HUES64 (cell line): Measurements from ENCODE around the gene SCFD2.

ENCODE experiments used
- H3K27ac ChIP-seq: 2 replicates; pipeline ENCODE4 v1.7.0; 2013; ENCODE audit warnings: low read depth, low read length, inconsistent platforms
- H3K27me3 ChIP-seq: 2 replicates; pipeline ENCODE4 v1.6.1; 2013; ENCODE audit warnings: mild to moderate bottlenecking, low read length; ENCODE audit not compliant: insufficient read depth
- H3K36me3 ChIP-seq: 2 replicates; pipeline ENCODE4 v1.6.1; 2013; ENCODE audit warnings: mild to moderate bottlenecking, low read length; ENCODE audit not compliant: insufficient read depth
- H3K4me1 ChIP-seq: 2 replicates; pipeline ENCODE4 v1.6.1; 2013; ENCODE audit warnings: mild to moderate bottlenecking, low read length, moderate library complexity; ENCODE audit not compliant: insufficient read depth
- H3K4me3 ChIP-seq: 2 replicates; pipeline ENCODE4 v1.5.1; 2013; ENCODE audit warnings: mild to moderate bottlenecking, low read length, moderate library complexity
- H3K9ac ChIP-seq: 2 replicates; pipeline ENCODE4 v1.6.1; 2013; ENCODE audit warnings: mild to moderate bottlenecking, low read depth, low read length
- H3K9me3 ChIP-seq: 2 replicates; pipeline ENCODE4 v1.6.1; 2013; ENCODE audit warnings: low read depth, low read length; ENCODE audit not compliant: insufficient read depth
- WGBS: fragments of 150-250, 120-280 bp; methylation state at CpG from one replicate; pipeline ENCODE4 v1.1.7; 2013; ENCODE audit warnings: missing lambda C conversion rate; 5-methylcytosine and 5-hydroxymethylcytosine counted together

SCFD2 gene

DNA sequence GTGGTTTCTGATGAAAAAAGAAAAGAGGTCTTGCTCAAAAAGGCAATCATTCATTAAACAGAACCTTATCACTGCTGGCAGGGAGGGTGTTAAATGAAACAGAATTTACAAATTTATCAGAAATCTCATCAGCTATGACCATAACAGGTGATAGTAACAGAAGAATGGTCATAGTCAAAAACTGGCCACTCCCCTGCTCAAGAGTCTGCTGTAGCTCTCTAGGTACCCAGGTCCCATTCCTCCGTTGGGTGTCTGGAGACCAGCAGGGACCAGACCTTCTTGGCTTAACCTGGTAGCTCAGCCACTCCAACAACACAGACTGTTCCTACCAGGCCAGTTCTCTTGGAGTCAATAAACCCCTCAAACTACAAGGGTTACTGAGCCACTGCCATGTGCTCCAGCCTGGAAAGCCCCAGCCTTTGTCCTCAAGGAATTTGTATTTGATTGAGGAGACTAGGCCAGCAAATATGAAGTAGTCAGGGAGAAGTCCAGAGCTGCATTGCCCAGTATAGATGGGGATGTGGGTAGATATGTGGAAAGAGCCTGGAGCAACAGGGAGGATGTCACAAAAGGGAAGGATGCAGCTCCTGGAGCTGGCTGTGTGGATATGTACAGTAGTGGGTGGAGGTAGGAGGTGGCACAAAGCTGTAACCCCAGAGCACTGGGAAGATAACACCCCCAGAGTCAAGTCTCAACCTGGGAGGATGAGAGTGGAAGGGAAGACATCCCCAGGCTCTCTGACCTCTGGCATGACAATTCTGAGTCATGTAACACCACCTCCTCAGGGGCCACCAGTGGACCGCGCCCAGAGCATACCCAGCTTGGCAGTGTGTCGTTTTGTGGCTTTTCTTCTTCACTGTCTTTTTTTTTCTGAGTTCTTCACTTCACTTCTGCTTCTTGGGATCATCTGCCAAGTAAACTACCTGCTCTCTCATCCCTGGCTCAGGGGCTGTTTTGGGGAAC lies 481.9 kb downstream of the SCFD2 start:
- no peak overlapping the region for H3K9ac ChIP-seq
- WGBS = 93% methylated on average over 4 of the region's 4 CpGs
- peaks cover 14% of the 10 kb centered on the region; the same call in 1 of the 2 replicates for H3K4me1 ChIP-seq
- H3K27ac ChIP-seq = peak overlapping the region; percentile 78
- H3K9me3 ChIP-seq = peaks cover 17% of the 10 kb centered on the region
- no peaks in the 10 kb centered on the region for H3K27me3 ChIP-seq
- no peaks in the 10 kb centered on the region for H3K36me3 ChIP-seq
- H3K4me3 ChIP-seq = no peak overlapping the region

DNA sequence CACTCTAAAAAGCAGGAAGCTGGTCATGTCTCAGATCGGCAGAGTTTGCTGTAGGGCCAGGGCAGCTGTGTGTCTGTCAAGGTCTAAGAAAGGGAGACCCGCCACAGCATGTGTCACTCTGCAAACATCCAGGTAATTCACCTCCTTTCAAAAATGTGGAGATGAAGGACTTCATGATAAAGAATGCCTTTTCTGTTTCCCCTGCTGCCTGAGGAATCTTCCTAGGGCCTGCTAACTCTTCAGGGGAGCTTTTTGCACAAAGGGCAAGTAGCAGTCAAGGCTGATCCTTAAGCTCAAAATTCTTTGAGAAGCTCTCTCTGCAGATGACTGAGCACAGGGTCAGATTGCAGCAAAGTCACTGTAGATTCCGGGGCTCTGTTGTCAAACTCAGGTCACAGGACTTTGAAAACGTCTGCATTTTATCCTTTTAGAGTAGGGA lies 482.7 kb downstream of the SCFD2 start:
- H3K36me3 ChIP-seq = no peaks in the 10 kb centered on the region
- H3K4me1 ChIP-seq = peaks cover 19% of the 10 kb centered on the region; the same call in 1 of the 2 replicates
- H3K27ac ChIP-seq = peak overlapping the region; percentile 78
- no peaks in the 10 kb centered on the region for H3K27me3 ChIP-seq
- no peak overlapping the region for H3K4me3 ChIP-seq
- H3K9ac ChIP-seq = no peak overlapping the region
- 22% methylated on average over 4 of the region's 4 CpGs for WGBS
- peaks cover 17% of the 10 kb centered on the region for H3K9me3 ChIP-seq

DNA sequence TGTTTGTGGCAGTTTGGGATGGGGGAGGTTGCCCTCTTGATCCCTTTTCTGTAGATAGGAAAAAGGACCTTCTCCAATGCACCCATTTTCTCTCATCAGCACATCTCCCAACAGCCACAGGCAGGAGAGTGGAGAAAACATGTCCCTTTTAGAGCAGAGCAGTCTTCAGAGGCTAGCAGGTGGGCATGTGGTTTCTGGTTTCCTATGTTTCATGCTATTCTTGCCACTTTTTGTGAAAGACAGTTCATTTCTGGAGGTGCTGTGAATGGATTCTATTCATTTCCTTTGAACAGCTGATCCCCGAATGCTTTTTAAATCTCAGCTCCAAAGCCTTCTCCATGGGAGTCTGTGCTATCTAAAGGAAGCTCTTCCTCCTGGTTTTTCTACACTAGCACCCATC lies 484.9 kb downstream of the SCFD2 start:
- WGBS = 94% methylated on average over 1 of the region's 1 CpG
- Histone ChIP-seq H3K27me3 (no peaks in the 10 kb centered on the region), H3K36me3 (no peaks in the 10 kb centered on the region), H3K27ac (no peak overlapping the region), H3K4me3 (no peak overlapping the region), H3K4me1 (peaks cover 28% of the 10 kb centered on the region; the same call in 1 of the 2 replicates), H3K9ac (no peak overlapping the region), H3K9me3 (peaks cover 3% of the 10 kb centered on the region)

DNA sequence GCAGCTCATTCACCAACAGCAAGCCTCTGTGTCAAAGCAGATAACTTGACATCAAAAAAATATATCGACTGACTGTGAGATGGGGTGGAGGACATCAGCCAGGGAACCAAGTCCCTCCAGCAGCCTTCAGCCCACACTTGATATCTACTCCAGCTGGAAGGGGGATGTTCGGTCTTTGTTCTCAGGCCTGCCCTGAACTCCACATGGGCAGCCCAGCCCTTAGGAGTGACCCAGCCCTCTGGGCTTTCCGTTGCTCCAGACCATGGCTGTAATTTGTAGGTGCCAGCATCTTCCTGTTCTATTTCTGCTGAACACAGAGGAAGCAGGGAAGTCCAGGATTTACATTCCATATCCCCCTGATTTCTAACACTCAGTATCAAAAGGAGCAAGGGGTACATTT lies 486.4 kb downstream of the SCFD2 start:
- Histone ChIP-seq H3K4me3 (no peak overlapping the region), H3K9ac (no peak overlapping the region), H3K27ac (no peak overlapping the region), H3K9me3 (no peaks in the 10 kb centered on the region), H3K27me3 (no peaks in the 10 kb centered on the region), H3K4me1 (peaks cover 35% of the 10 kb centered on the region), H3K36me3 (no peaks in the 10 kb centered on the region)
- WGBS = 85% methylated on average over 3 of the region's 3 CpGs

DNA sequence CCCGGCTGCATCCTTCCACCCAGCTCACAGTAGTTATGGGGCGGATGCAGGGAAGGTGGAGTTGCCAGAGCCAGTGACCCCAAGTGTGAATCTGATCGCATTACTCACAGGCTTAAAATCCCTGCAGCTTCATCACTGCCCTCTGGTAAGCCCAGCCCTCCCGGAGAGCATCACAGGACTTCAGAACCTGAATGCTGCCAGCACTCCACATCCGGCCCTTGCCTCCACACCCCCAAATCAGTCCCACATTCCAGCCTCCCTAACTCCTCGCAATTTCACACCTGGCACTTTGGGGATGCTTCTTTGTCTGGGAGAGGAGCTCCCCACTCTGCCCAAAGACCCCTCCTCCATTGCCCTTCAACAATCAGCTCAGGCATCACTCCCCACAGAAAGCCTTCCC lies 488.2 kb downstream of the SCFD2 start:
- H3K27ac ChIP-seq = no peak overlapping the region
- WGBS = 61% methylated on average over 6 of the region's 6 CpGs
- peaks cover 38% of the 10 kb centered on the region for H3K4me1 ChIP-seq
- no peak overlapping the region for H3K4me3 ChIP-seq
- no peak overlapping the region for H3K9ac ChIP-seq
- no peaks in the 10 kb centered on the region for H3K9me3 ChIP-seq
- H3K36me3 ChIP-seq = no peaks in the 10 kb centered on the region
- H3K27me3 ChIP-seq = no peaks in the 10 kb centered on the region

GRCh38 chr4:52877036-52877435 lies 488.8 kb downstream of the SCFD2 start:
- 90% methylated on average over 2 of the region's 2 CpGs for WGBS
- Histone ChIP-seq H3K4me3 (no peak overlapping the region), H3K9ac (no peak overlapping the region), H3K9me3 (no peaks in the 10 kb centered on the region), H3K36me3 (no peaks in the 10 kb centered on the region), H3K4me1 (peaks cover 41% of the 10 kb centered on the region), H3K27me3 (no peaks in the 10 kb centered on the region), H3K27ac (no peak overlapping the region)

DNA sequence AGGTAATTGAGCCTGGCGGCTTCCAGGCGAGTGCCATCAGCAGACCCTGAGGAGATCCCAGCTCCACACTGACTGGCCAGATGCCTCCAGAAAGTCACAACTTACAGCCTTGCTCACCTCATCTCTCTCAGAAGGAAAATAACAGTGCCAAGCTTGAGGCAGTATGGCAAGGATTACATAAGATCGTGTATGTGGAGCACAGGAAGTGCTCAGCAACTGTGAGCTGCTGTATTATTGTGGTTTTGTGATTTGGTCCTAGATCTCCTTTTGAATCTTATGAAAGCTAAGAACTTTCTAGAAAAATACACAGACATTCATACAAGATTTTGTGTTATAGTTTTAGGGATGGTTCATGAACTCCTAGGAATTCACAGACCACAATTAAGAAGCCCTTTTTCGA lies 489.8 kb downstream of the SCFD2 start:
- Histone ChIP-seq H3K27me3 (no peaks in the 10 kb centered on the region), H3K4me1 (peaks cover 41% of the 10 kb centered on the region), H3K27ac (no peak overlapping the region), H3K9me3 (no peaks in the 10 kb centered on the region), H3K4me3 (no peak overlapping the region), H3K9ac (no peak overlapping the region), H3K36me3 (no peaks in the 10 kb centered on the region)
- WGBS = 87% methylated on average over 4 of the region's 4 CpGs

- Histone ChIP-seq H3K9me3 (no peaks in the 10 kb centered on the region), H3K4me3 (no peak overlapping the region), H3K9ac (no peak overlapping the region), H3K36me3 (no peaks in the 10 kb centered on the region), H3K27ac (no peak overlapping the region), H3K4me1 (peaks cover 43% of the 10 kb centered on the region), H3K27me3 (no peaks in the 10 kb centered on the region)
- WGBS = 87% methylated on average over 5 of the region's 5 CpGs
Observed at GRCh38 chr4:52874948-52875347, 490.9 kb downstream of the SCFD2 start.

- 4% methylated on average over 10 of the region's 10 CpGs for WGBS
- H3K4me3 ChIP-seq = peak overlapping the region; percentile 36
- no peaks in the 10 kb centered on the region for H3K9me3 ChIP-seq
- peaks cover 48% of the 10 kb centered on the region for H3K4me1 ChIP-seq
- peak overlapping the region; percentile 59 for H3K9ac ChIP-seq
- H3K27ac ChIP-seq = peak overlapping the region; percentile 84
- no peaks in the 10 kb centered on the region for H3K36me3 ChIP-seq
- H3K27me3 ChIP-seq = no peaks in the 10 kb centered on the region
Observed at GRCh38 chr4:52873861-52874343, 492.0 kb downstream of the SCFD2 start.

DNA sequence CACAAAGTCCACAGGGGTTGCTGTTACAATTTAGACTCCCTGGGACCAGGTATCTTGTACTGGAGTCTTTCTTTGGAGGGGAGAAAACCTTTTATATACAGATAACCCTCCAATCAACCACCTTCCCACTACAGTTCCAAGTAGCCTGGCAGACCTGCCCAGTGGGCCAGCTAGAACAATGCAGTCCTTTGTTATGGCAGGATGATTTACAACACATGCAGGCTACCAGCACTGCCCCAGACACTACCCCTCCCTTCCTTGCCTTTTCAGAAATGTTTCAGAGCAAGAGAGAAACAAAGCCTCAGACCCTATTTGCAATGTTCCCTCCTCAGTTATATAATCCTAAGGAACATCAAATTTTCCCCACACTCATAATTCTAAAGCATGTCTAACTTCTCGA lies 492.7 kb downstream of the SCFD2 start:
- peak overlapping the region; percentile 36 for H3K4me3 ChIP-seq
- H3K9me3 ChIP-seq = no peaks in the 10 kb centered on the region
- no peaks in the 10 kb centered on the region for H3K36me3 ChIP-seq
- H3K27ac ChIP-seq = peak overlapping the region; percentile 83
- peaks cover 47% of the 10 kb centered on the region for H3K4me1 ChIP-seq
- H3K27me3 ChIP-seq = no peaks in the 10 kb centered on the region
- 31% methylated on average over 1 of the region's 1 CpG for WGBS
- H3K9ac ChIP-seq = peak overlapping the region; percentile 59

DNA sequence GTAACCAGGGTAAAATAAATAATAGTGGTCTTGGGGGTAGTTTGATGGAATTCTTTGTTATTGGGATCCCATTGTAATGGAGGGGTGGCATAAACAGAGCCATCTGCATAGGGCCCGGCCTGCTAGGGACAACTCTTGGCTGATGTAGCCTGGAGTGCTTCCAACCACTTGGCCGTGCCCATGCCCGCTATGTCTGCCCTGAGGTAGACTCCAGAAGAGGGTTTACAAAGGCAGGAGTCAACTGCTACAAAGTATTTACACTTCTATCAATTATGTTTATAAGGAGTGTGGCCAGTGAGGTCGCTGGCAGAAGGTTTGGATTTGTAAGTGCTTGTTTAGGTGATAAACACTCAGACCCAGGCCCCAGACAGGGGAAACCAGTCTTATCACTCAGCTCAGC lies 495.6 kb downstream of the SCFD2 start:
- no peak overlapping the region for H3K27ac ChIP-seq
- WGBS = 90% methylated on average over 3 of the region's 4 CpGs
- H3K4me3 ChIP-seq = no peak overlapping the region

More for the DNA sequence above, 495.6 kb downstream of the SCFD2 start:
- H3K9ac ChIP-seq = no peak overlapping the region
- peaks cover 43% of the 10 kb centered on the region for H3K4me1 ChIP-seq
- H3K36me3 ChIP-seq = peaks cover 26% of the 10 kb centered on the region
- no peaks in the 10 kb centered on the region for H3K9me3 ChIP-seq
- no peaks in the 10 kb centered on the region for H3K27me3 ChIP-seq
